NCI-H1417 treated with DMSO at 0.1 percent for 48 hours (cell line): ENCODE measurements around the gene EXOSC7.

Experiments
- DNase-seq: peaks from one replicate; lab custom pipeline; 2025; lab: John Stamatoyannopoulos, UW

Gene EXOSC7

GRCh38 chr3:45055032-45055410, 79.0 kb downstream of the EXOSC7 start:
- no peak for DNase-seq

GRCh38 chr3:45055411-45056143, 79.5 kb downstream of the EXOSC7 start:
- no peak for DNase-seq

GRCh38 chr3:45056608-45057301, 80.7 kb downstream of the EXOSC7 start:
- DNase-seq, result no peak

GRCh38 chr3:45057557-45057956, 81.5 kb downstream of the EXOSC7 start:
- DNase-seq, result no peak

- no peak for DNase-seq
Measured at GRCh38 chr3:45059132-45059531, 83.1 kb downstream of the EXOSC7 start.

- DNase-seq, result no peak
Measured at GRCh38 chr3:45060165-45060892, 84.3 kb downstream of the EXOSC7 start.
